HG03439 (cell line): Measurements from ENCODE around the gene ADCY4.
"Not testable (repeated sequence)": the region's sequence is repeated elsewhere in the genome, so short reads cannot be mapped to it uniquely, and the experiment has no call there.

Source experiments
- ATAC-seq: cut with Tn5 transposase; IDR thresholded peaks from one replicate; pipeline ENCODE4 v1.9.1; 2021; ENCODE audit warnings: mild to moderate bottlenecking, moderate library complexity; ENCODE audit not compliant: unreplicated experiment

The ADCY4 gene

DNA sequence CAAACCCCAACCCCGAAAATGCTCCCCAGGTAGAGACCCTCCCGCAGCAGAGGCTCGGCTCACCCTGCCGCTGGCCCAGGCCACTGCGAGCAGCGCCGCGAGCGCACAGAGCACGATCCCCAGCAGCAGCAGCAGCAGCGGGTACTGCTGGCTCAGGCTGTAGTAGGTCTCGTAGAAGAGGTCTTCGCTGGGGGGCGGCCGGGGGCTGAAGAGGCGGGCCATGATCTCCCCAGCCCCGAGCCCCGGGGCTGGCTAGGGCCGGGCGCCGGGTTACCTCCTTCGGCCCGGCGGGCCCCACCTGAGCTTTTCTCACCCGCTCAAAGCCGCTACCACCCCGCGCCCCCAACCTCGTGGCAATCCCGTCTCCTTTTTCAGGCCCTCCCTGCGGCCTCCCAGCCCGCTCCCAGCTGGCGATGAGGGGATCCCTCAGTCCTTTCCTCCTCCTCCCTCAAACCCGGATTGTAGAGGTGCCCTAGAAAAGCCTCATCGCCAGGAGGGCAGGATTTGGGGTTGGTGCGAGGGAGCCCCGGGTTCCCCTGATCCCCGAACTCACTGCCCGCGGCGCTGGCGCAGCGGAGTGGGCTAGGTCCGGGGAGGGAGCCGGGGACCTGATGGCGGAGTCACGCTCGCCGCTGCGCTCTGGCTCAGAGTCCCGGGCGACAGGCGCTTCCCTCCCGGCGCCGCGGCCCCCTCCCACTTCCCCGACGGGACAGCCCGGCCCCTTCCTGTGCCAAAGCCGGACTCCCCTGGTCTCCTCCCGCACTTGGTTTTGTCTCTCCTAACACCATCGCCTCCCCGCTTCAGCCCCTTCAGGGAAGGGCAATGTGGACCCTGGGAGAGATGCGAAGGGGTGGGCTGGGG lies at the start of gene ADCY4:
ADCY4 (minus strand) TSS at position 641 of the 861 bp plus-strand sequence; CDS start at position 222, 419 bp downstream.
- no peak for ATAC-seq

DNA sequence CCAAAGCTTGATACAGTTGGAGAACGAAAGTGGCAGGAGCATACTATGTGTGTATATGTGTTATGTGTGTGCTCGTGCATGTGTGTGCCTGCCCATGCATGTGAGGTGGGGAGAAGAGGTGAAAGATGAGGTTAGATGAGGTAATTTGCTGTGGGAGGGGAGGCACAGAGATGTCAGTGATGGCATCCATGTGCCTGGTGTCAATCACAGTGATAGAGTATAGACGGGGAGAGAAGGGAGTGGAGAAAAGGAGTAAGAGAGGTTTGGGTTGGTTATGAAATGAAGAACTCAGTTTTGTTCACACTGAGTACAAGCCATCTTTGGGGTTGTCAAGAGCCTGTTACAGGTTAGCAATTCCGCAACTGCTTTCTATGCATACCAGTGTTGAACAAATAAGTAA lies 49.3 kb upstream of the ADCY4 start:
- no peak for ATAC-seq

DNA sequence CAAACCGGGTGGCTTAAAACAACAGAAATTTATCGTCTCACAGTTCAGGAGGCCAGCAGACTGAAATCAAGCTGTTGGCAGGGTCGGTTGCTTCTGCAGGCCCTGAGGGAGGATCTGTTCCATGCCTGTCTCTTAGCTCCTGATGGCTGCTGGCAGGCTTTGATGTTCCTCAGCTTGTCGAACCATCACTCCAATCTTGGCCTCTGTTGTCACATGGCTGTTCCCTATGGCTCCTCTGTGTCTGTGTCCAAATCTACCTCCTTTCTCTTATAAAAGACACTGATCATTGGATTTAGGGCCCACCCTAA lies 47.1 kb upstream of the ADCY4 start:
- ATAC-seq: no peak

DNA sequence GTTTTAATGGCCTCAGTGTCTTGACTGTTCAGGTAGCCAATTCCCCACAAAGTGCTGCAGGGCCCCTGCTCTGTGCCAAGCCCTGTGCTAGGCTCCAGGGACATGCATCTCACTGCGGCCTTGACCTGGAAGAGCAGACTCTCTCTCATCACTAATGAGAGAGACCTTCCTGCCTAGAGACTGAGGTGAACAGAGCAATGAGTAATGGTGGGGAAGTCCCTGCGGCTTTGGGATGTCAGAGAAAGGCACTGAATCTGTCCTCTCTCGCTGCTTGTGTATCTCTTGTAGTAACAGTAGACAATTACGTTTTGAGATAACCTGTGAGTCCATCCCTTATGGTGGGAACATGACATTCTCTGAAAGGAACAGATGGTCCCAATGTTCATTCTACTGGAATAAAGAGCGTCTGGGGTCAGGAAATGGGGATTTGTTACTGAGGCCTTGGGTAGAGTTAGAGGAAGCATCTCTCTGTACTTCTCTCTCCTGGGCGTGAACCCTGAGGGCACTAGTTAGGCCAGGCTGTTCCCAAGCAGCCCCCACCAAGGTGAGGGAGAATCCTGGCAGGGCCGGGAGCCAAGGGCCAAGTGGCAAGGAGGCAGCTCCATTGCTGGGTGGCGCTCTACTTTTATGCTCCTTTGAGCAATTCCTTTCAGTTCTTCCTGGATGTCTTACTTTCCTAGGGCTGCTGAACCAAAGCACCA lies 46.6 kb upstream of the ADCY4 start:
- ATAC-seq: no peak

DNA sequence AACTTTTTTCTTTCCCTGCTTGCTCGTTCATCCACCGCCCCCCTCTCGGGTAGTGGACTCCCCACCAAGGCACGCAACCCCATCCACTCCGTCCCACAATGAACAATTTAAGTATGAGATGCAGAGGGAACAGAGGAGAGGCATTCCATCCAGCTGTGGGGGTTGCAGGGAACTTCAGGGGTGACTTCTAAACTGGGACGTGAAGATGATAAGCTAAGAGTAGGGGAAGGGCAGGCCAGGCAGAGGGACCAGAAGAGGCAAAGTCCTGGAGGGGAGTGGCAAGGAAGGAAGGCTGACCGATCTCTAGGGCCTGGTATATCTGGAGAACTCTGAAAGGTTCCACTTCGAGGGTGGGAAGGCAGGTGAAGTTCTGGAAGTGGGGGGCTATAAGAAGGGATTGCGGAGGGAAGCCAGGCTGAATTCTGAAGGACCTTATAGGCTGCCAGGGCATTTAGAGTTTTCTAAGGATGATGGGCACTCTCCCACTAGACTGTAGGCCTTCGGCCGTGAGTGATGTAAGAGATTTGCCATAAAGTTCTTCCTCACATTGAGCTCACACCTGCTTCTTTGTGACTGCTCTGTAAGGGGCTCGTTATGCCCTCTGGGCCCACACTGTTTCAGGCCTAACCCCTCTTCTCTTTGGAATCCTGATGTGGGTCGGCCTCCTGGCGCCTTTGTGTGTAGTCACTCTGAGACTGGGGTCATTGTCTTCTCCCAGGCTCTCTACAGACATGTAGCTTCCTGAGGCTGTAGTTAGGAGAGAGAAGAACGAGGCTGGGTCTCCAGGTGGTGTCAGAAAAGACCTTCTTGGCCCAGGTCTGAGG lies 45.2 kb upstream of the ADCY4 start:
- no peak for ATAC-seq

DNA sequence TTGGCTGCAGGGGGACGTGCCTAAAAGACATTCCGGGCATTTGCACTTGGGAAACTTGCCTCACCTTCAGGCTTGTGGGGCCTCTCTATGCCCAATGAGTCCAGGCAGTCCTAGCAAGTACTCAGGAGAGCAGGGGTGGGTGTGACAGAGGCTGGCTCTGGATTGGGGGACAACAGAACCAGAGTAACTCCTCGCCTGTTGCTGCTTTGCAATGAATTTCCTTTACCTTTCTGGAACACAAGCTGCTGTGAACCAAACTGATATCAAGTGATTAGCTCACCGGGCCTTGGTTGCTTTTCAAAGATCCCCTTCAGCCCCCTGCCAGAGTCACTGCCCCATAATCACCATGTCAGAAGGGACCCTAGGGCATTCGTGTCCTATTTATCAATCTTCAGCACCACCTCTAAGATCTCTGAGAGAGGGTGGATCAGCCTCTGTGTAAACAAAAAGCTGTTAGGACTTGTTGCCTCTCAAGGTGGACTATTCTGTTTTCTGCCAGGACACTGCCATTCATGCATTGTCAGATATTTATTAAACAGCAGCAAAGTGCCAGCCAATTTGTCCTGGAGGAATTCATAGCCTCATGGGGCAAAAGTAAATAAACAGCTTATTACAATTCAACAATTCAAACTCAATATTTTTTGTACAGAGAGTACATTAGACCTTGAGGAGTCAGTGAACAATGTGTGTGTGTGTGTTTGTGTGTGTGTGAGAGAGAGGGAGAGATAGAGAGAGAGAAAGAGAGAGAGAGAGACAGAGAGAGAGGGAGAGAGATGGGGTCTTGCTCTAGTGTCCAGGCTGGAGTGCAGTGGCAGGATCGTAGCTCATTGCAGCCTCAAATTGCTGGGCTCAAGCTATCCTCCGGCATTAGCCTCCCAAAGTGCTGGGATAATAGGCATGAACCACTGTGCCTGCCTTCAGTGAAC lies 44.4 kb upstream of the ADCY4 start:
- no peak for ATAC-seq

DNA sequence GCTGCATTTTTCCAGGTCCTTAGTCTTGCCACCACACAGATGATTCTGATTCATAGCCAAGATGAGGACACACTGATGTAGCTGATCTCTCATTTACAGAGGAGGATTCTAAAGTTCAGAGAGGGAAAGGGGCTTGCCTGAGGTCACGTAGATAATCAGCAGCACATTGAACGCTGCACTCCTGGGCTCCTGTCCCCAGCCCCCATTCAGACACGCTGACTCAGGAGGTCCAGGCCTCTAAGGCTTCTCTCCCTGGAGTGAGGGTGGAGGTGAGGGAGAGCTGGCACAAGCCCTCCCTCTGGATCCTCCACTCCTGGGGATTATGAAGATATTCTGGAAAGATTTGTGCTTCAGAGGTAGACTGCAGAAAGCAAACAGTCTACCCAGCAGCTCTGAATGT lies 43.5 kb upstream of the ADCY4 start:
- ATAC-seq: no peak

DNA sequence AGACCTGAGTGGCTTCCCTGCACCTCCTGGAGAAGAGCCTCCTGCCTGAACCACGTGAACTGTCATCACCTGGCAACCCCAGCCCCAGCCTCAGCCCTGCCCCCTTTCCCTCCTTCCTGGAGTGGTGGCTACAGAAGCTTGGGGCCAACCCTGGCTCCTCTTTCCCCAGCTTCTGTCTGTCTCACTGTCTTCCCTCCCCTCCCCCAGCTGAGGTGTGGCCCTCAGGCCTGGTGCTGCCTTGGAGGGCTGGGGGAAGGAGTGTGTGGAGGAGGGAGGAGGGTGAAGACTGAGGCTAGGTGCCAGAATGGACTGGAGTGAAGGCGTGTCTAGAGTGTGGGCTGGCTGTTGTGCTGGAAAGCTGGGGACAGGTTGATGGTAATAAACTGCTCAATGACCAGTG lies 42.8 kb upstream of the ADCY4 start:
- ATAC-seq: no peak

DNA sequence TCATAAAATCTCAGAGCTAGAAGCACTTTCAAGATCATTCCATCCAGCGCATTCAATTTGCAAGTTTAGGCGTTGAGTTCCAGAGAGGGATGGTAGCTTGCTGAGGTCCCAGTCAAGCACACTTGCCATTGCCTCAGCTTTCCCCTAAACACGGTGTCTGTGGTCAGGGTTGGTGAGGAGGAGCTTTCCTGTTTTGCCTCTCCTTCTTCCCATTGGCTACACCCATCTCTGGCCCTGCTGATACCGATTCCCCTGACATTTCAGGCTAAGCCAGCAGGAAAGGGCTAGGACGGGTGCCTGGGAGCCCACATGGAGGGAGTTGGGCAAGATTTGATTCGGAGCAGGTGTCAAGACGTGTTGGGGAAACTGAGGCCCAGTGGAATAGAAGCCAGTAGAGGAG lies 42.3 kb upstream of the ADCY4 start:
- no peak for ATAC-seq

DNA sequence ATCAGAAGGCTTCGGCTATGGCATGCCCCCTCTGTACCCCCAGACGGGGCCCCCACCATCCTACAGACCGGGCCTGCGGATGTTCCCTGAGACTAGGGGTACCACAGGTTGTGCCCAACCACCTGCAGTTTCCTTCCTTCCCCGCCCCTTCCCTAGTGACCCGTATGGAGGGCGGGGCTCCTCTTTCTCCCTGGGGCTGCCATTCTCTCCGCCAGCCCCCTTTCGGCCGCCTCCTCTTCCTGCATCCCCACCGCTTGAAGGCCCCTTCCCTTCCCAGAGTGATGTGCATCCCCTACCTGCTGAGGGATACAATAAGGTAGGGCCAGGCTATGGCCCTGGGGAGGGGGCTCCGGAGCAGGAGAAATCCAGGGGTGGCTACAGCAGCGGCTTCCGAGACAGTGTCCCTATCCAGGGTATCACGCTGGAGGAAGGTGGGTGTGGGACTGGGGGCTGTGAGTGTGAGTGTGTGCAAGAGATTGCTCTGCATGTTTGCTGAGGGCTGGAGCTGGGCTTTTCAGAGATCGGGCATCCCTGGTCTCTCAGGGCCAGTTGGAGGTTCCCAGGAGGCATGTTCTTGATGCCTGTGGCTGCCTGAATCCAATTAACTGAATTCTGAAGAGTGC lies 41.7 kb upstream of the ADCY4 start:
- no peak for ATAC-seq

DNA sequence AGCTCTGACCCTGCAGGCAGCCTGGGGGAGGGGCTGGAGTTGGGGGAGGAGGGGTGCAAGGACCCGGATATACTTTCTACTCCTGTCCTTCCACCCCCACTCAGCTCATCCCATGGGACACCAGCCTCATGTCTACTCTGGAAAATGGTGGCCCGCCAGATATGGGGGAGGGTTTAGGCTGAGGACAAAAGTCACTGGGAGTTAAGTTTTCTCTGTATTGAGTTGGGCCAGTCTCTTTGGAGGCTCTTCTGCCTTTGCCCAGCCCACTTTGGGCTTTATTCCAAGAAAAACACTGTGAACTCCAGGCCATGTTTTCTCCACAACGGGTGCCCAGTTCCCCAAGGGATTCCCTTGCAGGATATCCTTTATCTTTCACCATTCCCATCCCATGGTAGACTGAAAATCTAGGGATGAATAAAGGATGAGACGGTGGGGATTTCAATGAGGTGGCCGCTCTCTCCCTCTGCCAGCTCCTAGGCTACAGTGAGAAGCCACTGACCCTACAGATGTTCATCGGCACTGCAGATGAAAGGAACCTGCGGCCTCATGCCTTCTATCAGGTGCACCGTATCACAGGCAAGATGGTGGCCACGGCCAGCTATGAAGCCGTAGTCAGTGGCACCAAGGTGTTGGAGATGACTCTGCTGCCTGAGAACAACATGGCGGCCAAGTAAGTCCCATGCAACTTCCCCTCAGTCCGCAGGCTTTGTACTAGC lies 38.0 kb upstream of the ADCY4 start:
- ATAC-seq: no peak

DNA sequence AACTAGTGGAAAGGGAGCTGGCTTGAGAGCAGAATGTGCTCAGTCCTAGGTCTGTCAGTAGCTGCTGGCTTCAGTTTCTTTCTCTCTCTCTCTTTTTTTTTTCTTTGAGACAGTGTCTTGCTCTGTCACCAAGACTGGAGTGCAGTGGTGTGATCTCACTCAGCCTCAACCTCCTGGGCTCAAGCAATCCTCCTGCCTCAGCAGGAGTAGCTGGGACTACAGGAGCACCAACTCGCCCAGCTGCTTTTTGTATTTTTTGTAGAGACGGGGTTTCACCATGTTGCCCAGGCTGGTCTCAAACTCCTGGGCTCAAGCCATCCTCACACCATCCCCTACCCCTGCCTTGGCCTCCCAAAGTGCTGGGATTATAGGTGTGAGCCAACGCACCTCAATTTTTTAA lies 36.7 kb upstream of the ADCY4 start:
- ATAC-seq: not testable (repeated sequence)

DNA sequence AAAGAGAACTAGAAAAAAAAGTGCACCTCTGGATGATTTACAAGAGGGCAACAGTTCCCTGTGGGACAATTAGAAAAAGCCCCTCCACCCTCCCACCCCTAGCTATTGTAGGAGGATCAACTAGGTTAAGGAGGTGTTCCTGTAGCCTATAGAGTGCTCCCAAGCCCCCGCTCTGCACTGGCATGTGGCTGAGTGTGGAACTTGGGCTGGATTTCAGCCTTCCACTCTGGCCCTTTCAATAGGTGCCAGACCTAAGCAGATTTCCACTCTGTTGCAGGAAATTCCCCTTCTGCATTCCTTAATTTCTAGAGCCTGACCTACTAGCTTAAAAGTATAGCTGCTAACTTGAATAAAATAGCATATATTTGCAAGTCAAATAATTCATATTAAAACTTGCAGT lies 35.9 kb upstream of the ADCY4 start:
- no peak for ATAC-seq

DNA sequence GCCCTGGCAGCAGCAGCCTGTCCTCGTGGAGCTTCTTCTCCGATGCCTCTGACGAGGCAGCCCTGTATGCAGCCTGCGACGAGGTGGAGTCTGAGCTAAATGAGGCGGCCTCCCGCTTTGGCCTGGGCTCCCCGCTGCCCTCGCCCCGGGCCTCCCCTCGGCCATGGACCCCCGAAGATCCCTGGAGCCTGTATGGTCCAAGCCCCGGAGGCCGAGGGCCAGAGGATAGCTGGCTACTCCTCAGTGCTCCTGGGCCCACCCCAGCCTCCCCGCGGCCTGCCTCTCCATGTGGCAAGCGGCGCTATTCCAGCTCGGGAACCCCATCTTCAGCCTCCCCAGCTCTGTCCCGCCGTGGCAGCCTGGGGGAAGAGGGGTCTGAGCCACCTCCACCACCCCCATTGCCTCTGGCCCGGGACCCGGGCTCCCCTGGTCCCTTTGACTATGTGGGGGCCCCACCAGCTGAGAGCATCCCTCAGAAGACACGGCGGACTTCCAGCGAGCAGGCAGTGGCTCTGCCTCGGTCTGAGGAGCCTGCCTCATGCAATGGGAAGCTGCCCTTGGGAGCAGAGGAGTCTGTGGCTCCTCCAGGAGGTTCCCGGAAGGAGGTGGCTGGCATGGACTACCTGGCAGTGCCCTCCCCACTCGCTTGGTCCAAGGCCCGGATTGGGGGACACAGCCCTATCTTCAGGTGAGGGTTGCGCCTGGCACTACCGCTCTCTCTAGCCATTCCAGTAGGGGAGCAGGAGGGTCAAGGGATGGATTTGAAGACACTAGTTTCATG lies 35.2 kb upstream of the ADCY4 start:
- ATAC-seq: no peak

DNA sequence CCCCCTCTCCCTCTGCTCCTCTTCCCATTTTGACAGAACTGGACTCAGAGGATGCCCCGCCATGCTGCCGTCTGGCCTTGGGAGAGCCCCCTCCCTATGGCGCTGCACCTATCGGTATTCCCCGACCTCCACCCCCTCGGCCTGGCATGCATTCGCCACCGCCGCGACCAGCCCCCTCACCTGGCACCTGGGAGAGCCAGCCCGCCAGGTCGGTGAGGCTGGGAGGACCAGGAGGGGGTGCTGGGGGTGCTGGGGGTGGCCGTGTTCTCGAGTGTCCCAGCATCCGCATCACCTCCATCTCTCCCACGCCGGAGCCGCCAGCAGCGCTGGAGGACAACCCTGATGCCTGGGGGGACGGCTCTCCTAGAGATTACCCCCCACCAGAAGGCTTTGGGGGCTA lies 34.6 kb upstream of the ADCY4 start:
- no peak for ATAC-seq

DNA sequence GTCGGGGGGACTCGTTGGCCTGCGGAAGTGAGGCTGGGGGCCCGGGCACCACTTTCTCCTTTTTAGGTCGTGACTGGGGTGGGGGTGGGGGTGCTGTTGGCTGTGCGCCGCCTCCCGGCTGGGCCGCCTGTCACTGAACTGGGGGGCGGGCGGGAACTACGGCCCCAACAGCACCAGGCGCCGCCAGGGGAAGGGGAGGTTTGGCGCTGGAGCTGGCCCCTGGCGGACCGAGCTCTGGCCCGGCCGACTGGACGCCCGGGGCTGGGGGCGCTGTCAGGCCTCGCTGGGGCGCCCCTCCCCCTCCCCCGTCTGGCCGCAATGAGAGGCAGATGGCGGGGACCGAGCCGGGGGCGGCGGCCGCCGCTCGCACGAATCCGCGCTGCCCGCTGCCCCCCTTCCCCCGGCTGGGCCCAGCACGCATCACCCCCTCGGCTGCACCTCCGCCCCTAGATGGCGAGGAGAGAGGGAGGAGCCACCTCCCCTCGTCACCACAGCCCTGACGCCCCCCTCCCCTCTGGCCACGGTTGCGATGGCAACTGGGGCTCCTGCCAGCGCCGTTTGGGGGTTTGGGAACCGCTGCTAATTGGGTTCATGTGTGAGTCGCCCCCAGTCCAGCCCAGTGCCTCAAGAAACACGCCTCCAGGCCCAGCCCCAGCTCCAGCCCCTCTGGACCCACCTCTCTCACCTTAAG lies 33.8 kb upstream of the ADCY4 start:
- ATAC-seq: no peak

DNA sequence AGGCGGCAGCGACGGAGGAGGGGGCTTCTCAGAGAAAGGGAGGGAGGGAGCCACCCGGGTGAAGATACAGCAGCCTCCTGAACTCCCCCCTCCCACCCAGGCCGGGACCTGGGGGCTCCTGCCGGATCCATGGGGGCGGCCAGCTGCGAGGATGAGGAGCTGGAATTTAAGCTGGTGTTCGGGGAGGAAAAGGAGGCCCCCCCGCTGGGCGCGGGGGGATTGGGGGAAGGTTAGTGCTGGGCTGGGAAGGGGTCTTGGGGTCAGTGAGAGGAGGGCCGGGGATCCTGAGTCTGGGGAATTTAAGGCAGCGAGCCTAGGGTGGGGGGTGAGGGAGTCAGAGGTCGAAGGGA lies 33.3 kb upstream of the ADCY4 start:
- no peak for ATAC-seq

DNA sequence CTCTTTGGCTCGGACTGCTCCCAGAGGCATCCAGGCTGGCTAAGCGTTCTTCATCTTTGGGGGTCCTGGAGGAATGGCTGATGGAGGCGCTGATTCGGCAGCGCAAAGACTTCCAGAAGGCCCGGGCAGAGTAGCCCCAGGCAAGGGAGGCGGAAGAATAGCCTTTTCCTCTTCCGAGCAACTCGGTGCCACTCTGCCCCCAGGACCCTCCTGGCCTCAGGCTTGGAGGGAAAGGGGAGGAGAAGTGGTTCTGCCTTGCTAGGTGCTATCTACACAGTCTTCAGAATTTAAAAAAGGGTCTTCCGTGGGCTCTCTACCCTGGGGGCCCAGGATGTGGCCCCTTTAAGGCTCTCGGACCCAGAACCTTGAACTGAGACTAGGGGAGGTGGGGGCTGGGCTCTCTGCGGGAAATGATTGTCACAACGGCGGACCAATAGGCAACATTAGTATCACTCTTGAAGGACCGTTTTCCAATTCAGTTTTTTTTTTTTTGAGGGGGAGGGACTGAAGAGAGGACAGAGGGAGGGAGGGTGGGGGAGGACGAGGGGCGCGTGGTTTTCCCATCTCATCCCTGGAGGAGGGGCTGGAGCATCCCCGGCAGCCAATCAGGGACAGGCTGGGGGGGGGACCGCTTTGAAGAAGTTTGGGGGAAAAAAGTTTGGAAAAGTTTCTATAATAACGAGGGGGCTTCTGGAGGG lies 32.8 kb upstream of the ADCY4 start, which contains the start of gene NFATC4:
NFATC4 (plus strand) TSS at position 671 of the 698 bp plus-strand sequence. CDS start 157 bp downstream, outside the sequence.
- peak; percentile 3 for ATAC-seq
